Kidney (tissue), 14 donors: ENCODE results near the gene OR10J1. TPM values are rescaled to one million over a fixed set of nuclear protein-coding genes. Genes with fewer than 3 reads are reported as not detected.

ENCODE experiments used
- DNase-seq, 5 donors: peaks; one replicate each; pipeline ENCODE4 v3.0.0-alpha.2; 2013 to 2020
- FAIRE-seq: peaks from 2 replicates; lab custom pipeline; 2012; peaks lifted over from hg19 to GRCh38; lab: Jason Lieb, UNC
- H3K27ac ChIP-seq, 2 donors: one replicate each; pipeline ENCODE4 v1.7.0; 2013; ENCODE audit warnings: low read depth in 2 of 2, low read length in 2 of 2, inconsistent platforms in 1 of 2
- H3K27me3 ChIP-seq: one replicate; pipeline ENCODE4 v1.7.1; 2013; ENCODE audit warnings: low read length, inconsistent platforms; ENCODE audit not compliant: control insufficient read depth, insufficient read depth
- H3K36me3 ChIP-seq, 3 donors: one replicate each; pipeline versions ENCODE4 v1.7.0 to v1.7.1; 2013; ENCODE audit warnings: low read length in 3 of 3, control low read depth in 1 of 3, inconsistent platforms in 1 of 3; ENCODE audit not compliant: insufficient read depth in 3 of 3, control insufficient read depth in 2 of 3
- H3K4me1 ChIP-seq, 3 donors: one replicate each; pipeline versions ENCODE4 v1.7.0 to v1.7.1; 2013; ENCODE audit warnings: low read length in 3 of 3, inconsistent platforms in 1 of 3, low read depth in 1 of 3; ENCODE audit not compliant: control insufficient read depth in 2 of 3, insufficient read depth in 2 of 3
- H3K4me3 ChIP-seq, 3 donors: one replicate each; pipeline versions ENCODE4 v1.7.0 to v1.8.1; 2013; ENCODE audit warnings: low read length in 3 of 3, control low read depth in 1 of 3, inconsistent platforms in 1 of 3
- H3K9ac ChIP-seq, 3 donors: one replicate each; pipeline versions ENCODE4 v1.7.0 to v1.7.1; 2013; ENCODE audit warnings: low read length in 3 of 3, control low read depth in 1 of 3, inconsistent platforms in 1 of 3
- H3K9me3 ChIP-seq, 3 donors: one replicate each; pipeline versions ENCODE4 v1.7.0 to v1.7.1; 2013; ENCODE audit warnings: low read length in 3 of 3, control low read depth in 1 of 3, inconsistent platforms in 1 of 3; ENCODE audit not compliant: control insufficient read depth in 2 of 3, insufficient read depth in 1 of 3
- CTCF ChIP-seq: IDR thresholded peaks from 3 replicates; pipeline ENCODE4 v1.5.1; 2012; ENCODE audit warnings: mild to moderate bottlenecking, moderate library complexity, borderline replicate concordance; ENCODE audit not compliant: insufficient read depth; ENCODE audit errors: extremely low read depth
- intact Hi-C: fragments of 100-400 bp; cut with DNase I; formaldehyde crosslinking; loops from one replicate; pipeline ENCODE4 v1.11.1; 2022
- polyA plus RNA-seq: library from polyadenylated mRNA; stranded (reverse); fragments of 350-450 nt; fragmentation: Illumina TruSeq; extraction: RNeasy Lipid Tissue Mini Kit (QIAGEN cat#74804); gene quantifications from one replicate; pipeline ENCODE4 v1.2.3, GENCODE V29; 2014; ENCODE audit warnings: low read depth, low replicate concordance; ENCODE audit not compliant: insufficient read depth
- total RNA-seq: library from RNA; stranded (reverse); fragmentation: NEBNext Ultra II Directional; extraction: Animal tissue kit (Norgen Biotek cat#: 25700); gene quantifications from one replicate; pipeline ENCODE4 v1.2.1, GENCODE V29; 2021
- donor health status: control.
- donor health status: control.
- donor health status: control.
- donor health status: control.
- donor health status: control.
- donor health status: DM: yes; HTN: yes; CAD: no.
- donor health status: Normal renal cell carcinoma (clear cell type).

OR10J1 gene
- total and polyA plus RNA-seq, 2 donors from 2014 or later: not detected

GRCh38 chr1:159428536-159428935 lies 11.0 kb upstream of the OR10J1 start:
- no peaks in the 10 kb centered on the region for H3K27me3 ChIP-seq
- H3K4me1 ChIP-seq: no peaks in the 10 kb centered on the region
- H3K9ac ChIP-seq: no peak overlapping the region
- no peak for TF ChIP-seq CTCF
- H3K27ac ChIP-seq: no peak overlapping the region
- FAIRE-seq (no peak), DNase-seq (no peak)
- H3K9me3 ChIP-seq: no peaks in the 10 kb centered on the region
- H3K4me3 ChIP-seq: no peak overlapping the region
- intact Hi-C loops: no loop called here
- no peaks in the 10 kb centered on the region for H3K36me3 ChIP-seq

GRCh38 chr1:159429074-159429861 lies 10.3 kb upstream of the OR10J1 start:
- H3K9ac ChIP-seq: no peak overlapping the region
- H3K36me3 ChIP-seq: no peaks in the 10 kb centered on the region
- no peak overlapping the region for H3K4me3 ChIP-seq
- no peaks in the 10 kb centered on the region for H3K9me3 ChIP-seq
- FAIRE-seq (no peak), DNase-seq (no peak)
- H3K27ac ChIP-seq: no peak overlapping the region
- no peaks in the 10 kb centered on the region for H3K4me1 ChIP-seq
- no peak for TF ChIP-seq CTCF
- H3K27me3 ChIP-seq: no peaks in the 10 kb centered on the region
- intact Hi-C loops: no loop called here

- DNase-seq: no peak
- Histone ChIP-seq H3K27me3 (no peaks in the 10 kb centered on the region), H3K4me1 (no peaks in the 10 kb centered on the region), H3K27ac (no peak overlapping the region), H3K4me3 (no peak overlapping the region), H3K36me3 (no peaks in the 10 kb centered on the region), H3K9me3 (no peaks in the 10 kb centered on the region), H3K9ac (no peak overlapping the region)
- intact Hi-C loops: no loop called here
- no peak for FAIRE-seq
- no peak for TF ChIP-seq CTCF
These were observed 8.5 kb upstream of the OR10J1 start for GRCh38 chr1:159430985-159431384.
